WI38 (cell line): Measurements from ENCODE around the gene AKR7A2.

Experiments
- H3K4me3 ChIP-seq: 2 replicates; pipeline ENCODE4 v1.5.1; 2011; ENCODE audit warnings: low read depth, mild to moderate bottlenecking, control low read depth, low read length
- CTCF ChIP-seq: IDR thresholded peaks from 2 replicates; pipeline ENCODE4 v1.5.1; 2012; ENCODE audit warnings: low read depth, mild to moderate bottlenecking, control low read depth, low read length

AKR7A2 gene

GRCh38 chr1:19315378-19316198 is 3.6 kb upstream of the AKR7A2 start:
- no peak for TF ChIP-seq CTCF
- no peak overlapping the region for H3K4me3 ChIP-seq

GRCh38 chr1:19313961-19314882 is 2.3 kb upstream of the AKR7A2 start:
- no peak for TF ChIP-seq CTCF

GRCh38 chr1:19313636-19313959 is 1.7 kb upstream of the AKR7A2 start:
- no peak overlapping the region for H3K4me3 ChIP-seq

More at GRCh38 chr1:19313961-19314882, 2.3 kb upstream of the AKR7A2 start:
- H3K4me3 ChIP-seq: no peak overlapping the region

GRCh38 chr1:19312782-19313635 is 1.1 kb upstream of the AKR7A2 start:
- no peak for TF ChIP-seq CTCF

More at GRCh38 chr1:19313636-19313959, 1.7 kb upstream of the AKR7A2 start:
- no peak for TF ChIP-seq CTCF

DNA sequence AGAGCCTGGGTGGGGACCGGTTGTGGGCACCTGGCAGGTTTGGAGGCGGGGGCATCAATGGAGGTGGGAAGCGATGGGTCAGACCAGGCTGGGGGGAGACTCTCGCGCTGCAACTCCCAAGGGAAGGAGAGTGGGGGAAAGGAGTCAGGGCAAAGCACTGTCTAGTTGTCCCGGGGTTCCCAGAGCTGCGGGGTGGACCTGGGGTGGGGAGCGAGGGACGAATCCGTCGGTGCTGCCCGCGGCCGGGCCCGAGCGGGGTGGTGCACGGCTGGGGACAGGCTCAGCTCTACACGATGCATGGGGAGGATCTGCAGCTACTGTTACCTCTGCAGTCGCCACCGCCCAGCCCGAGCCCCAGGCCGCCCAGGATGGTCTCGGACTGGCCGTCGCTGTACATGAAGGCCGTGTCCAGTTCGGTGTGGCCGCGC is 427 bp downstream of the AKR7A2 start:
- TF ChIP-seq CTCF: no peak
- peak overlapping the region; percentile 82 for H3K4me3 ChIP-seq

More at GRCh38 chr1:19312782-19313635, 1.1 kb upstream of the AKR7A2 start:
- peak overlapping the region; percentile 70 for H3K4me3 ChIP-seq

- H3K4me3 ChIP-seq: peak overlapping the region; percentile 82
- no peak for TF ChIP-seq CTCF
Measured at GRCh38 chr1:19310720-19311502, 1.0 kb downstream of the AKR7A2 start.
